HepG2 (cell line): ENCODE measurements around the gene MARS1. TPM values are rescaled to one million over a fixed set of nuclear protein-coding genes. Genes with fewer than 3 reads are reported as not detected.

Experiments used
- ARID3A ChIP-seq: IDR thresholded peaks from 2 replicates; pipeline ENCODE4 v1.6.1; 2012; ENCODE audit warnings: low read depth, low read length, improper control_type of control experiment
- ASH2L ChIP-seq: fragments of 300-600, 200-600 bp; sonication (generic); IDR thresholded peaks from 2 replicates; pipeline ENCODE4 v1.7.0; 2017; ENCODE audit warnings: low read depth, mild to moderate bottlenecking, moderate library complexity, mixed read lengths, low read length; ENCODE audit not compliant: insufficient read length
- CEBPZ ChIP-seq: IDR thresholded peaks from 2 replicates; pipeline ENCODE4 v1.6.1; 2012; ENCODE audit warnings: low read length, improper control_type of control experiment
- CHCHD3 ChIP-seq: sonication (generic); formaldehyde crosslinking; IDR thresholded peaks from 2 replicates; pipeline ENCODE4 v1.8.0; 2022; ENCODE audit warnings: mild to moderate bottlenecking, missing genetic modification reagents, moderate library complexity
- CTCF ChIP-seq: sonication (generic); formaldehyde crosslinking; IDR thresholded peaks from 2 replicates; pipeline ENCODE4 v1.5.0; 2020; ENCODE audit warnings: mild to moderate bottlenecking, missing genetic modification reagents, moderate library complexity
- E2F5 ChIP-seq: sonication (generic); formaldehyde crosslinking; conservative IDR thresholded peaks from 2 replicates; pipeline ENCODE4 v1.4.0; 2020; ENCODE audit warnings: missing genetic modification reagents
- GZF1 ChIP-seq: sonication (generic); formaldehyde crosslinking; IDR thresholded peaks from 2 replicates; pipeline ENCODE4 v1.5.1; 2020; ENCODE audit warnings: mild to moderate bottlenecking, missing genetic modification reagents
- HIC2 ChIP-seq: sonication (generic); formaldehyde crosslinking; IDR thresholded peaks from 2 replicates; pipeline ENCODE4 v1.9.0; 2022; ENCODE audit warnings: low read depth, missing genetic modification reagents
- HOXD1 ChIP-seq: sonication (generic); formaldehyde crosslinking; IDR thresholded peaks from 2 replicates; pipeline ENCODE4 v1.5.0; 2020; ENCODE audit warnings: missing genetic modification reagents
- MBD4 ChIP-seq: IDR thresholded peaks from 2 replicates; pipeline ENCODE4 v1.6.1; 2012; ENCODE audit warnings: low read length, inconsistent platforms, borderline replicate concordance
- MTF2 ChIP-seq: sonication (generic); formaldehyde crosslinking; IDR thresholded peaks from 2 replicates; pipeline ENCODE4 v1.5.0; 2020; ENCODE audit warnings: missing genetic modification reagents, borderline replicate concordance
- RFXANK ChIP-seq: IDR thresholded peaks from 2 replicates; pipeline ENCODE4 v1.6.1; 2016
- SP140L ChIP-seq: sonication (generic); formaldehyde crosslinking; IDR thresholded peaks from 2 replicates; pipeline ENCODE4 v1.4.0; 2020; ENCODE audit warnings: missing genetic modification reagents, borderline replicate concordance
- SPEN ChIP-seq: sonication (generic); formaldehyde crosslinking; IDR thresholded peaks from 2 replicates; pipeline ENCODE4 v1.5.1; 2020; ENCODE audit warnings: low read depth, mild to moderate bottlenecking, missing genetic modification reagents
- ZBTB38 ChIP-seq: sonication (generic); formaldehyde crosslinking; IDR thresholded peaks from 2 replicates; pipeline ENCODE4 v1.5.1; 2020; ENCODE audit warnings: mild to moderate bottlenecking, missing genetic modification reagents
- ZNF253 ChIP-seq: sonication (generic); formaldehyde crosslinking; IDR thresholded peaks from 2 replicates; pipeline ENCODE4 v1.8.0; 2022; ENCODE audit warnings: mild to moderate bottlenecking, missing genetic modification reagents, borderline replicate concordance
- ZNF550 ChIP-seq: sonication (generic); formaldehyde crosslinking; IDR thresholded peaks from 2 replicates; pipeline ENCODE4 v1.4.0; 2020; ENCODE audit warnings: mild to moderate bottlenecking, missing genetic modification reagents, borderline replicate concordance
- ZNF790 ChIP-seq: sonication (generic); formaldehyde crosslinking; IDR thresholded peaks from 2 replicates; pipeline ENCODE4 v1.8.0; 2022; ENCODE audit warnings: missing genetic modification reagents, mild to moderate bottlenecking, borderline replicate concordance
- ZNF878 ChIP-seq: sonication (generic); formaldehyde crosslinking; IDR thresholded peaks from 2 replicates; pipeline ENCODE4 v1.8.1; 2023; ENCODE audit warnings: mild to moderate bottlenecking, missing genetic modification reagents, moderate library complexity
- polyA plus RNA-seq, 8 experiments: library from polyadenylated mRNA; depleted of rRNA in 3 of 8; stranded (reverse) in 7 of 8; unstranded in 1 of 8; fragments of >200 nt; fragmentation: Illumina TruSeq in 4 of 8; extraction: Trizol in 4 of 8; gene quantifications; 2 replicates each; pipeline versions ENCODE4 v1.2.1 to v1.2.3, GENCODE V29; 2011 to 2016; ENCODE audit warnings: low read depth in 4 of 8, missing spikeins in 1 of 8, mixed read lengths in 1 of 8; ENCODE audit not compliant: insufficient read depth in 1 of 8
- total RNA-seq, 5 experiments: library from RNA; depleted of rRNA; stranded (reverse); fragments of >200 nt; fragmentation: Illumina TruSeq; extraction: Trizol; gene quantifications; 2 replicates each; pipeline ENCODE4 v1.2.3, GENCODE V29; 2016; ENCODE audit warnings: low read depth in 1 of 5

MARS1 gene
- total and polyA plus RNA-seq, 2 of the 13 experiments (the other 11 are each of a cell fraction or from before 2014, with no cell fraction given): 115 to 181 TPM

- TF ChIP-seq CHCHD3 (CRISPR knock-in tag) (peak; percentile 14; the same call in 1 of the 2 replicates), ZNF790 (CRISPR knock-in tag) (peak; percentile 71; the same call in 1 of the 2 replicates), HIC2 (CRISPR knock-in tag) (no peak), ZNF878 (no peak), GZF1 (CRISPR knock-in tag) (no peak), CEBPZ (no peak), MTF2 (CRISPR knock-in tag) (no peak), SP140L (no peak), HOXD1 (CRISPR knock-in tag) (peak; percentile 40; the same call in 1 of the 2 replicates), MBD4 (no peak), ARID3A (0 out of 2 replicates have a peak, but pooled peaks have one; percentile 22), RFXANK (no peak), ZBTB38 (no peak; the same call in 1 of the 2 replicates), SPEN (CRISPR knock-in tag) (peak; percentile 37; the same call in 1 of the 2 replicates), ZNF550 (CRISPR knock-in tag) (no peak), CTCF (CRISPR knock-in tag) (no peak; the same call in 1 of the 2 replicates), ASH2L (peak; percentile 50), ZNF253 (CRISPR knock-in tag) (no peak), E2F5 (CRISPR knock-in tag) (0 out of 2 replicates have a peak, but pooled peaks have one; percentile 15)
These were observed 34.4 kb downstream of the MARS1 start, which contains the start of gene MBD6 (continued) for GRCh38 chr12:57522011-57522886.
